ENCODE measurements around the gene THSD8. TPM values are rescaled to one million over a fixed set of nuclear protein-coding genes. Genes with fewer than 3 reads are reported as not detected.
A peak's percentile ranks its signal among the peaks of the same experiment; 100 is the strongest.

Gene THSD8
- total RNA-seq, 1 experiment from 2014 or later: 45.8 TPM

DNA sequence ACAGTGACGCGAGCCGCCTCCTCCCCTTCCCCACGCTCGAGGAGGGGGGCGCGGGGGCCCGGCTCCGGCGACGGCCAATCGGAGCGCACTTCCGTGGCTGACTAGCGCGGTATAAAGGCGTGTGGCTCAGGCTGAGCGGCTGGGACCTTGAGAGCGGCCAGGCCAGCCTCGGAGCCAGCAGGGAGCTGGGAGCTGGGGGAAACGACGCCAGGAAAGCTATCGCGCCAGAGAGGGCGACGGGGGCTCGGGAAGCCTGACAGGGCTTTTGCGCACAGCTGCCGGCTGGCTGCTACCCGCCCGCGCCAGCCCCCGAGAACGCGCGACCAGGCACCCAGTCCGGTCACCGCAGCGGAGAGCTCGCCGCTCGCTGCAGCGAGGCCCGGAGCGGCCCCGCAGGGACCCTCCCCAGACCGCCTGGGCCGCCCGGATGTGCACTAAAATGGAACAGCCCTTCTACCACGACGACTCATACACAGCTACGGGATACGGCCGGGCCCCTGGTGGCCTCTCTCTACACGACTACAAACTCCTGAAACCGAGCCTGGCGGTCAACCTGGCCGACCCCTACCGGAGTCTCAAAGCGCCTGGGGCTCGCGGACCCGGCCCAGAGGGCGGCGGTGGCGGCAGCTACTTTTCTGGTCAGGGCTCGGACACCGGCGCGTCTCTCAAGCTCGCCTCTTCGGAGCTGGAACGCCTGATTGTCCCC lies 10.4 kb upstream of the THSD8 start, which contains the start of gene JUNB:
TSS of gene JUNB (plus strand) at position 142 of the 706 bp plus-strand sequence. CDS start at position 428, 286 bp downstream.
- H3K36me3 Mint-ChIP-seq (ENCODE audit: insufficient read depth in 1 of 3, low read depth in 3 of 3): peaks cover 0 to under 1% (median 0%) of the 10 kb centered on the region in 3 experiments; a peak in 2 of 7 replicates
- Histone ChIP-seq H2BK12ac (ENCODE audit: insufficient read length, low read depth, low read length) (no peak within 1 kb of the TSS), H3K27me3 (ENCODE audit: insufficient read depth, low read length) (no peaks in the 10 kb centered on the region; the same call in 1 of the 2 replicates), H3K4me2 (ENCODE audit: insufficient read depth, insufficient read length, low read length) (peak within 1 kb of the TSS; percentile 48), H3K4ac (ENCODE audit: low read depth, low read length) (no peak within 1 kb of the TSS), H3K9ac (ENCODE audit: extremely low read depth, insufficient read length, low read length) (peak within 1 kb of the TSS; percentile 6), H2AK5ac (ENCODE audit: insufficient read length, low read length) (no peak within 1 kb of the TSS), H4K8ac (replicated peaks; ENCODE audit: insufficient read length, low read depth, low read length) (no peak within 1 kb of the TSS), H4K5ac (ENCODE audit: insufficient read length, low read depth, low read length) (no peak within 1 kb of the TSS), H3K23me2 (ENCODE audit: insufficient read length, low read depth, low read length, poor library complexity, severe bottlenecking) (peaks cover 37% of the 10 kb centered on the region), H2BK15ac (ENCODE audit: low read depth, low read length) (no peak within 1 kb of the TSS; the same call in 1 of the 2 replicates), H3K79me1 (ENCODE audit: insufficient read depth, low read depth, low read length, poor library complexity, severe bottlenecking) (no peaks in the 10 kb centered on the region), H3K23ac (ENCODE audit: insufficient read length, low read depth, low read length) (no peak within 1 kb of the TSS), H3K4me1 (ENCODE audit: insufficient read depth, low read length) (peaks cover 2% of the 10 kb centered on the region; the same call in 1 of the 2 replicates), H2BK120ac (ENCODE audit: low read depth, low read length, poor library complexity, severe bottlenecking) (no peak within 1 kb of the TSS), H3K27ac (ENCODE audit: insufficient read length, low read depth, low read length) (no peak within 1 kb of the TSS), H3K18ac (ENCODE audit: insufficient read length, low read depth, low read length) (peak within 1 kb of the TSS; percentile 82), H2BK20ac (ENCODE audit: low read depth, low read length, poor library complexity, severe bottlenecking) (no peak within 1 kb of the TSS), H3T11ph (ENCODE audit: low read length) (no peak within 1 kb of the TSS), H3K14ac (ENCODE audit: insufficient read depth, low read length) (peak within 1 kb of the TSS; percentile 92; the same call in 1 of the 2 replicates), H4K20me1 (ENCODE audit: control insufficient read depth, insufficient read depth, insufficient read length) (no peaks in the 10 kb centered on the region), H3K79me2 (ENCODE audit: insufficient read depth, low read length) (no peaks in the 10 kb centered on the region), H2AFZ (ENCODE audit: low read length) (no peak within 1 kb of the TSS), H4K91ac (ENCODE audit: insufficient read length, low read depth, low read length) (no peak within 1 kb of the TSS), H3K9me3 (ENCODE audit: control insufficient read depth, low read depth, low read length) (no peaks in the 10 kb centered on the region), H3K56ac (ENCODE audit: insufficient read length, low read depth, low read length) (no peak within 1 kb of the TSS), H2BK5ac (ENCODE audit: insufficient read length, low read length) (no peak within 1 kb of the TSS)
- H3K4me3 Mint-ChIP-seq: peak within 1 kb of the TSS; percentile 85 to 87
- H3K9me3 Mint-ChIP-seq: no peaks in the 10 kb centered on the region
- WGBS (ENCODE audit: extremely low coverage, insufficient read length, low lambda C conversion rate): no CpG with 5 or more reads among the region's 73 CpGs
- H3K4me1 Mint-ChIP-seq: peaks cover 40 to 41% of the 10 kb centered on the region in 2 experiments
- peaks cover 8% of the 10 kb centered on the region for H3K27me3 Mint-ChIP-seq (ENCODE audit: low read depth)
- no peak for TF ChIP-seq CTCF (conservative IDR thresholded peaks at IDR 0.05)
- H3K27ac Mint-ChIP-seq: peak within 1 kb of the TSS in 2 of 3 experiments; percentile 73 to 90; a peak in 4 of 7 replicates
- peak; percentile 89 for DNase-seq

Data from H9 (cell line).